HepG2 (cell line): ENCODE data around the gene TBCCD1. TPM values are rescaled to one million over a fixed set of nuclear protein-coding genes. Genes with fewer than 3 reads are reported as not detected.

Source experiments
- ATM ChIP-seq: fragments of 450-650 bp; IDR thresholded peaks from 2 replicates; pipeline ENCODE4 v1.7.1; 2017; ENCODE audit warnings: mild to moderate bottlenecking, borderline replicate concordance
- GMEB1 ChIP-seq: sonication (generic); formaldehyde crosslinking; IDR thresholded peaks from 2 replicates; pipeline ENCODE4 v1.5.1; 2020; ENCODE audit warnings: missing genetic modification reagents, mild to moderate bottlenecking, borderline replicate concordance
- JUN ChIP-seq: sonication (generic); formaldehyde crosslinking; IDR thresholded peaks from 2 replicates; pipeline ENCODE4 v1.4.0; 2020; ENCODE audit warnings: mild to moderate bottlenecking, missing genetic modification reagents
- KDM4B ChIP-seq: sonication (generic); formaldehyde crosslinking; IDR thresholded peaks from 2 replicates; pipeline ENCODE4 v1.4.0; 2020; ENCODE audit warnings: missing genetic modification reagents
- MXD3 ChIP-seq: IDR thresholded peaks from 2 replicates; pipeline ENCODE4 v1.6.1; 2016; ENCODE audit warnings: mild to moderate bottlenecking, missing biosample characterization, missing genetic modification reagents
- NCOA5 ChIP-seq: sonication (generic); formaldehyde crosslinking; IDR thresholded peaks from 2 replicates; pipeline ENCODE4 v1.4.0; 2020; ENCODE audit warnings: missing genetic modification reagents
- PHF5A ChIP-seq: IDR thresholded peaks from one replicate; pipeline ENCODE4 v1.6.1; 2018; ENCODE audit warnings: low read depth, missing genetic modification reagents; ENCODE audit not compliant: unreplicated experiment
- RXRB ChIP-seq: IDR thresholded peaks from 2 replicates; pipeline ENCODE4 v1.6.1; 2016; ENCODE audit warnings: borderline replicate concordance, missing genetic modification reagents, missing compliant biosample characterization
- SNAPC4 ChIP-seq: sonication (generic); formaldehyde crosslinking; IDR thresholded peaks from 2 replicates; pipeline ENCODE4 v1.4.0; 2020; ENCODE audit warnings: mild to moderate bottlenecking, missing genetic modification reagents
- STAT5B ChIP-seq: sonication (generic); formaldehyde crosslinking; IDR thresholded peaks from 2 replicates; pipeline ENCODE4 v1.4.0; 2020; ENCODE audit warnings: missing genetic modification reagents
- ZEB1 ChIP-seq: IDR thresholded peaks from 2 replicates; pipeline ENCODE4 v1.6.1; 2012; ENCODE audit warnings: mild to moderate bottlenecking, low read depth, inconsistent platforms; ENCODE audit not compliant: insufficient replicate concordance
- ZNF362 ChIP-seq: sonication (generic); formaldehyde crosslinking; IDR thresholded peaks from 2 replicates; pipeline ENCODE4 v1.4.0; 2020; ENCODE audit warnings: missing genetic modification reagents, mild to moderate bottlenecking, borderline replicate concordance
- ZNF501 ChIP-seq: sonication (generic); formaldehyde crosslinking; IDR thresholded peaks from 2 replicates; pipeline ENCODE4 v1.5.1; 2020; ENCODE audit warnings: mild to moderate bottlenecking, moderate library complexity, missing genetic modification reagents
- polyA plus RNA-seq, 8 experiments: library from polyadenylated mRNA; depleted of rRNA in 3 of 8; stranded (reverse) in 7 of 8; unstranded in 1 of 8; fragments of >200 nt; fragmentation: Illumina TruSeq in 4 of 8; extraction: Trizol in 4 of 8; gene quantifications; 2 replicates each; pipeline versions ENCODE4 v1.2.1 to v1.2.3, GENCODE V29; 2011 to 2016; ENCODE audit warnings: low read depth in 4 of 8, missing spikeins in 1 of 8, mixed read lengths in 1 of 8; ENCODE audit not compliant: insufficient read depth in 1 of 8
- total RNA-seq, 5 experiments: library from RNA; depleted of rRNA; stranded (reverse); fragments of >200 nt; fragmentation: Illumina TruSeq; extraction: Trizol; gene quantifications; 2 replicates each; pipeline ENCODE4 v1.2.3, GENCODE V29; 2016; ENCODE audit warnings: low read depth in 1 of 5
- TF ChIP-seq, protein P1 (sequence below): sonication (generic); formaldehyde crosslinking; IDR thresholded peaks from 2 replicates; pipeline ENCODE4 v1.5.1; 2020; ENCODE audit warnings: mild to moderate bottlenecking, missing genetic modification reagents
- TF ChIP-seq, protein P2 (sequence below): sonication (generic); formaldehyde crosslinking; IDR thresholded peaks from 2 replicates; pipeline ENCODE4 v1.8.1; 2023; ENCODE audit warnings: mild to moderate bottlenecking, missing genetic modification reagents

Gene TBCCD1
- total and polyA plus RNA-seq, 2 of the 13 experiments (the other 11 are each of a cell fraction or from before 2014, with no cell fraction given), result 13.6 to 16.2 TPM

DNA sequence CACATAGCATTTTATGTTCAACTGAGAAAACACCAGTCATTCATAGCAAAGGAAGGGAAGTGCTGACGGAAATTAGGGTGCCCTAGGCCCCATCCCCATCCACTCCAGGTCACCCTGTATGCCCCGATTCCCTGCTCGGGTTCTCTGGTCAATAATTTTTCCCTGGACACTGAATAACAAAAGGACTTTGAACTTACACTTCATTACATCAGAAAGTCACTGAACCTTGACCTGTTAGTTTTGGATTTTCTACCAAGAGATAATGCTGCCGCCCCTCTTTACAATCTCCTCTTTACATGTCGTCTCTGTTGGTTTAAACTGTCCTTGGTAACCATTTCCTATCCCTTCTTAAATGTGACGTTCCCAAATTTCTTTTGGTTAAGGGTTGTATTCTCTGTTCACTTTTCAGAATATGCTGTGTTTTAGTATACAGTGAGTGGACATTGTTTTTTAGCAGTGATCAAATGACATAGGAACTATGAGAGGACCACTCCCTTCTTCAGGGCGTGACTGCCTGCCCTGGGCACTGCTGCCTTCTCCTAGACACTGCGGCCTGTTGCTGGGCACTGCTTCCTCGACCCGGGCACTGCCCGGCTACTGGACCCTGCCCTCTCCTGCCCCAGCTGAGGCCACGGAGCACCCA, 32.1 kb upstream of the TBCCD1 start (continued):
- TF ChIP-seq, protein P1, sequence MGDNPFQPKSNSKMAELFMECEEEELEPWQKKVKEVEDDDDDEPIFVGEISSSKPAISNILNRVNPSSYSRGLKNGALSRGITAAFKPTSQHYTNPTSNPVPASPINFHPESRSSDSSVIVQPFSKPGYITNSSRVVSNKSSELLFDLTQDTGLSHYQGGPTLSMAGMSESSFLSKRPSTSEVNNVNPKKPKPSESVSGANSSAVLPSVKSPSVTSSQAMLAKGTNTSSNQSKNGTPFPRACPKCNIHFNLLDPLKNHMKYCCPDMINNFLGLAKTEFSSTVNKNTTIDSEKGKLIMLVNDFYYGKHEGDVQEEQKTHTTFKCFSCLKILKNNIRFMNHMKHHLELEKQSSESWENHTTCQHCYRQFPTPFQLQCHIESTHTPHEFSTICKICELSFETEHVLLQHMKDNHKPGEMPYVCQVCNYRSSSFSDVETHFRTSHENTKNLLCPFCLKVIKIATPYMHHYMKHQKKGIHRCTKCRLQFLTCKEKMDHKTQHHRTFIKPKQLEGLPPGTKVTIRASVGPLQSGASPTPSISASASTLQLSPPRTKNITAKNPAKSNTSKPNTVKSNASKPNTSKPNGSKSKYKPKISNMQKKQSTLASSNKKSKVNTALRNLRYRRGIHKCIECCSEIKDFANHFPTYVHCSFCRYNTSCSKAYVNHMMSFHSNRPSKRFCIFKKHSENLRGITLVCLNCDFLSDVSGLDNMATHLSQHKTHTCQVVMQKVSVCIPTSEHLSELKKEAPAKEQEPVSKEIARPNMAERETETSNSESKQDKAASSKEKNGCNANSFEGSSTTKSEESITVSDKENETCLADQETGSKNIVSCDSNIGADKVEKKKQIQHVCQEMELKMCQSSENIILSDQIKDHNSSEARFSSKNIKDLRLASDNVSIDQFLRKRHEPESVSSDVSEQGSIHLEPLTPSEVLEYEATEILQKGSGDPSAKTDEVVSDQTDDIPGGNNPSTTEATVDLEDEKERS, result no peak
- TF ChIP-seq STAT5B (CRISPR knock-in tag) (no peak), RXRB (CRISPR knock-in tag) (peak; percentile 97), ZEB1 (no peak), NCOA5 (CRISPR knock-in tag) (no peak), ZNF501 (no peak), ATM (no peak), GMEB1 (CRISPR knock-in tag) (peak; percentile 16; the same call in 1 of the 2 replicates), SNAPC4 (CRISPR knock-in tag) (no peak), JUN (CRISPR knock-in tag) (peak; percentile 56; the same call in 1 of the 2 replicates), MXD3 (CRISPR knock-in tag) (no peak), ZNF362 (peak; percentile 57; the same call in 1 of the 2 replicates), PHF5A (CRISPR knock-in tag) (peak; percentile 73), KDM4B (CRISPR knock-in tag) (0 out of 2 replicates have a peak, but pooled peaks have one; percentile 49)
- TF ChIP-seq, protein P2, sequence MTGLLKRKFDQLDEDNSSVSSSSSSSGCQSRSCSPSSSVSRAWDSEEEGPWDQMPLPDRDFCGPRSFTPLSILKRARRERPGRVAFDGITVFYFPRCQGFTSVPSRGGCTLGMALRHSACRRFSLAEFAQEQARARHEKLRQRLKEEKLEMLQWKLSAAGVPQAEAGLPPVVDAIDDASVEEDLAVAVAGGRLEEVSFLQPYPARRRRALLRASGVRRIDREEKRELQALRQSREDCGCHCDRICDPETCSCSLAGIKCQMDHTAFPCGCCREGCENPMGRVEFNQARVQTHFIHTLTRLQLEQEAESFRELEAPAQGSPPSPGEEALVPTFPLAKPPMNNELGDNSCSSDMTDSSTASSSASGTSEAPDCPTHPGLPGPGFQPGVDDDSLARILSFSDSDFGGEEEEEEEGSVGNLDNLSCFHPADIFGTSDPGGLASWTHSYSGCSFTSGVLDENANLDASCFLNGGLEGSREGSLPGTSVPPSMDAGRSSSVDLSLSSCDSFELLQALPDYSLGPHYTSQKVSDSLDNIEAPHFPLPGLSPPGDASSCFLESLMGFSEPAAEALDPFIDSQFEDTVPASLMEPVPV (CRISPR knock-in tag), result no peak; the same call in 1 of the 2 replicates
